ENCODE measurements around the gene VIM.

The VIM gene

GRCh38 chr10:17229967-17230682 lies 2.1 kb downstream of the VIM start:
- DNase-seq (ENCODE audit: extremely low read depth in 1 of 2, low read depth in 1 of 2), result peak; percentile 75

- DNase-seq (ENCODE audit: extremely low read depth in 1 of 2, low read depth in 1 of 2), result no peak
Measured at GRCh38 chr10:17231788-17232187, 3.7 kb downstream of the VIM start.

GRCh38 chr10:17232276-17232960 lies 4.4 kb downstream of the VIM start:
- DNase-seq (ENCODE audit: extremely low read depth in 1 of 2, low read depth in 1 of 2), result no peak

- no peak for DNase-seq (ENCODE audit: extremely low read depth in 1 of 2, low read depth in 1 of 2)
Measured at GRCh38 chr10:17233286-17233991, 5.4 kb downstream of the VIM start.

- DNase-seq (ENCODE audit: extremely low read depth in 1 of 2, low read depth in 1 of 2), result no peak
Measured at GRCh38 chr10:17234431-17234945, 6.4 kb downstream of the VIM start.

GRCh38 chr10:17235136-17235535 lies 7.1 kb downstream of the VIM start:
- DNase-seq (ENCODE audit: extremely low read depth in 1 of 2, low read depth in 1 of 2), result no peak

- no peak for DNase-seq (ENCODE audit: extremely low read depth in 1 of 2, low read depth in 1 of 2)
Measured at GRCh38 chr10:17236468-17237148, 8.6 kb downstream of the VIM start.

- no peak for DNase-seq (ENCODE audit: extremely low read depth in 1 of 2, low read depth in 1 of 2)
Measured at GRCh38 chr10:17237149-17237527, 9.1 kb downstream of the VIM start.

- no peak for DNase-seq (ENCODE audit: extremely low read depth in 1 of 2, low read depth in 1 of 2)
Measured at GRCh38 chr10:17237915-17238444, 9.9 kb downstream of the VIM start.

- DNase-seq (ENCODE audit: extremely low read depth in 1 of 2, low read depth in 1 of 2), result no peak
Measured at GRCh38 chr10:17238445-17239291, 10.6 kb downstream of the VIM start.

GRCh38 chr10:17239345-17240085 lies 11.5 kb downstream of the VIM start:
- DNase-seq (ENCODE audit: extremely low read depth in 1 of 2, low read depth in 1 of 2), result no peak

- no peak for DNase-seq (ENCODE audit: extremely low read depth in 1 of 2, low read depth in 1 of 2)
Measured at GRCh38 chr10:17240096-17240495, 12.1 kb downstream of the VIM start.

- DNase-seq (ENCODE audit: extremely low read depth in 1 of 2, low read depth in 1 of 2), result no peak
Measured at GRCh38 chr10:17240616-17241015, 12.6 kb downstream of the VIM start.

- no peak for DNase-seq (ENCODE audit: extremely low read depth in 1 of 2, low read depth in 1 of 2)
Measured at GRCh38 chr10:17241611-17242333, 13.7 kb downstream of the VIM start.

- no peak for DNase-seq (ENCODE audit: extremely low read depth in 1 of 2, low read depth in 1 of 2)
Measured at GRCh38 chr10:17244700-17245365, 16.8 kb downstream of the VIM start.

GRCh38 chr10:17247210-17247609 lies 19.2 kb downstream of the VIM start:
- no peak for DNase-seq (ENCODE audit: extremely low read depth in 1 of 2, low read depth in 1 of 2)

GRCh38 chr10:17248964-17249363 lies 20.9 kb downstream of the VIM start:
- DNase-seq (ENCODE audit: extremely low read depth in 1 of 2, low read depth in 1 of 2), result no peak

- DNase-seq (ENCODE audit: extremely low read depth in 1 of 2, low read depth in 1 of 2), result no peak
Measured at GRCh38 chr10:17249820-17250219, 21.8 kb downstream of the VIM start.
